Ishikawa (cell line): ENCODE data around the gene MCU.

Experiments
- CEBPB ChIP-seq: IDR thresholded peaks from 2 replicates; pipeline ENCODE4 v1.6.1; 2012
- CREB1 ChIP-seq: IDR thresholded peaks from 2 replicates; pipeline ENCODE4 v1.6.1; 2012; ENCODE audit warnings: low read depth
- EP300 ChIP-seq: IDR thresholded peaks from 2 replicates; pipeline ENCODE4 v1.6.1; 2012; ENCODE audit warnings: borderline replicate concordance
- MAX ChIP-seq: IDR thresholded peaks from 2 replicates; pipeline ENCODE4 v1.6.1; 2012
- NFIC ChIP-seq: IDR thresholded peaks from 2 replicates; pipeline ENCODE4 v1.6.1; 2012
- TAF1 ChIP-seq: IDR thresholded peaks from 2 replicates; pipeline ENCODE4 v1.6.1; 2012; ENCODE audit warnings: low read depth, mild to moderate bottlenecking
- TCF12 ChIP-seq: IDR thresholded peaks from 2 replicates; pipeline ENCODE4 v1.6.1; 2012; ENCODE audit warnings: low read depth
- YY1 ChIP-seq: IDR thresholded peaks from 2 replicates; pipeline ENCODE4 v1.6.1; 2012; ENCODE audit warnings: low read depth
- TF ChIP-seq, protein P1 (sequence below): IDR thresholded peaks from 2 replicates; pipeline ENCODE4 v1.6.1; 2012; ENCODE audit warnings: low read depth, mild to moderate bottlenecking

DNA sequence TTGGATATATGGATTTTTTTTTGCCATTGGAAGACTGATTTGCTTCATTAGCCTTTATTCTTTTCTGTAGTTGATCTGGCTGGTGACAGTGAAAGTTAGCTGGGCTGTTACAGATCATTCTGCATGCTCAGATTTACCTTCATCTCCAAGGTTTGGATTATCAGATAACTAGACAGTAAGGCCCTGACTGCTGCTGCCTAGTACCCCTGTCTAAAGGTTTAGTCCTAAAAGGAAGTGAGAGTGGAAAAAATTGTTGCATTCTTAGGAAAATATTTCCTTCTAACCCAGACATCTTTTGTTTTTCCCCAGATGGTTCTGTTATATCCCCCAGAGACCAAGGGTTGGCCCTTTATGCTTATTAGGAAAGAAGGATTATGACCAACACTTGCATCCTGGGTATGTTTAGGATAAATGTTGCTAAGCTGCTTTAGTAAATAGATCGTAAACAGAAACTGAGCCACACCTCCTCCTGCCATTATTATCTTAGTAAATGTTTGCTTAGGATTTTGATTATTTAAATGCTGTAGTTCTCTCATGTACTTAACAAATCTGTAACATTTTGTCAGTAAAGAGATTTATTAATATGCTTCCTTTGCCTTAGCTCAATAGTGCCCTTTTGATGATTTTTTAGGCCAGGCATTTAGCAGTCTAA, 44.4 kb downstream of the MCU start:
- TF ChIP-seq YY1 (no peak), EP300 (no peak), MAX (no peak), CREB1 (no peak), CEBPB (no peak), TCF12 (no peak), TAF1 (no peak), NFIC (no peak)
- TF ChIP-seq, protein P1, sequence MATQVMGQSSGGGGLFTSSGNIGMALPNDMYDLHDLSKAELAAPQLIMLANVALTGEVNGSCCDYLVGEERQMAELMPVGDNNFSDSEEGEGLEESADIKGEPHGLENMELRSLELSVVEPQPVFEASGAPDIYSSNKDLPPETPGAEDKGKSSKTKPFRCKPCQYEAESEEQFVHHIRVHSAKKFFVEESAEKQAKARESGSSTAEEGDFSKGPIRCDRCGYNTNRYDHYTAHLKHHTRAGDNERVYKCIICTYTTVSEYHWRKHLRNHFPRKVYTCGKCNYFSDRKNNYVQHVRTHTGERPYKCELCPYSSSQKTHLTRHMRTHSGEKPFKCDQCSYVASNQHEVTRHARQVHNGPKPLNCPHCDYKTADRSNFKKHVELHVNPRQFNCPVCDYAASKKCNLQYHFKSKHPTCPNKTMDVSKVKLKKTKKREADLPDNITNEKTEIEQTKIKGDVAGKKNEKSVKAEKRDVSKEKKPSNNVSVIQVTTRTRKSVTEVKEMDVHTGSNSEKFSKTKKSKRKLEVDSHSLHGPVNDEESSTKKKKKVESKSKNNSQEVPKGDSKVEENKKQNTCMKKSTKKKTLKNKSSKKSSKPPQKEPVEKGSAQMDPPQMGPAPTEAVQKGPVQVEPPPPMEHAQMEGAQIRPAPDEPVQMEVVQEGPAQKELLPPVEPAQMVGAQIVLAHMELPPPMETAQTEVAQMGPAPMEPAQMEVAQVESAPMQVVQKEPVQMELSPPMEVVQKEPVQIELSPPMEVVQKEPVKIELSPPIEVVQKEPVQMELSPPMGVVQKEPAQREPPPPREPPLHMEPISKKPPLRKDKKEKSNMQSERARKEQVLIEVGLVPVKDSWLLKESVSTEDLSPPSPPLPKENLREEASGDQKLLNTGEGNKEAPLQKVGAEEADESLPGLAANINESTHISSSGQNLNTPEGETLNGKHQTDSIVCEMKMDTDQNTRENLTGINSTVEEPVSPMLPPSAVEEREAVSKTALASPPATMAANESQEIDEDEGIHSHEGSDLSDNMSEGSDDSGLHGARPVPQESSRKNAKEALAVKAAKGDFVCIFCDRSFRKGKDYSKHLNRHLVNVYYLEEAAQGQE = no peak
